Endothelial cell of umbilical vein (primary cell): ENCODE results near the gene COL20A1. TPM values are rescaled to one million over a fixed set of nuclear protein-coding genes. Genes with fewer than 3 reads are reported as not detected.

Source experiments
- BruUV-seq: library from RNA; stranded (reverse); fragments of 400-500 nt; replicated peaks from 2 replicates; lab custom pipeline; 2021; lab: Mats Ljungman, UMichigan
- CTCF ChIA-PET: fragments of 300-600, 350-600 bp; sonication (Branson Sonifier 250); formaldehyde crosslinking; loops from one replicate; lab custom pipeline; 2021; ENCODE audit warnings: antibody characterized with exemption, inconsistent platforms; lab: Charles Lee
- POLR2A ChIA-PET: fragments of 300-600, 350-600 bp; sonication (Branson Sonifier 250); formaldehyde crosslinking; loops from one replicate; lab custom pipeline; 2021; ENCODE audit warnings: antibody characterized with exemption, inconsistent platforms; lab: Charles Lee
- DNase-seq: peaks from one replicate; pipeline ENCODE4 v3.0.0-alpha.2; 2011; ENCODE audit warnings: low read depth, low spot score
- FAIRE-seq: peaks from 2 replicates; lab custom pipeline; 2011; peaks lifted over from hg19 to GRCh38; lab: Jason Lieb, UNC
- H2AFZ ChIP-seq: 2 replicates; pipeline ENCODE4 v1.6.0; 2012; ENCODE audit warnings: low read depth, low read length, control low read depth, inconsistent platforms
- H3K27ac ChIP-seq: 2 replicates; pipeline ENCODE4 v1.5.1; 2011; ENCODE audit warnings: low read depth, mild to moderate bottlenecking, control low read depth, low read length, moderate library complexity; ENCODE audit not compliant: insufficient read depth
- H3K27me3 ChIP-seq, 2 experiments: 2 replicates each; pipeline versions ENCODE4 v1.6.0 to v1.6.1; 2011; ENCODE audit warnings: low read length in 2 of 2, mixed read lengths in 1 of 2; ENCODE audit not compliant: control insufficient read depth in 2 of 2, insufficient read depth in 2 of 2
- H3K36me3 ChIP-seq, 2 experiments: 2 replicates in 1 of 2; 3 replicates in 1 of 2; pipeline ENCODE4 v1.5.1; 2011; ENCODE audit warnings: low read length in 2 of 2, mild to moderate bottlenecking in 1 of 2, moderate library complexity in 1 of 2; ENCODE audit not compliant: control insufficient read depth in 2 of 2, insufficient read depth in 2 of 2; ENCODE audit errors: extremely low read depth in 1 of 2
- H3K4me1 ChIP-seq: 3 replicates; pipeline ENCODE4 v1.5.1; 2011; ENCODE audit warnings: mild to moderate bottlenecking, low read length; ENCODE audit not compliant: control insufficient read depth, insufficient read depth; ENCODE audit errors: extremely low read depth
- H3K4me2 ChIP-seq: 2 replicates; pipeline ENCODE4 v1.6.1; 2011; ENCODE audit warnings: low read length, control low read depth, mixed read lengths; ENCODE audit not compliant: insufficient read depth
- H3K4me3 ChIP-seq, 3 experiments: fragments of 200-600 bp in 1 of 3; sonication (generic), shearing (Covaris generic) in 1 of 3; replicated peaks in 1 of 3; 2 replicates each; pipeline ENCODE4 v1.5.1; 2011 to 2016; ENCODE audit warnings: control low read depth in 3 of 3, low read length in 3 of 3, mild to moderate bottlenecking in 2 of 3, inconsistent platforms in 1 of 3, low read depth in 1 of 3, moderate library complexity in 1 of 3; ENCODE audit not compliant: insufficient read depth in 1 of 3
- H3K79me2 ChIP-seq: 2 replicates; pipeline ENCODE4 v1.6.0; 2012; ENCODE audit warnings: low read length, inconsistent platforms; ENCODE audit not compliant: control insufficient read depth, insufficient read depth
- H3K9ac ChIP-seq: replicated peaks from 2 replicates; pipeline ENCODE3; 2011; ENCODE audit warnings: low read length, control low read depth; ENCODE audit not compliant: insufficient read depth; ENCODE audit errors: extremely low read depth
- H3K9me1 ChIP-seq: replicated peaks from 3 replicates; pipeline ENCODE4 v1.6.0; 2011; ENCODE audit warnings: mild to moderate bottlenecking, low read length; ENCODE audit not compliant: control insufficient read depth, insufficient read depth; ENCODE audit errors: extremely low read depth
- H3K9me3 ChIP-seq: replicated peaks from 2 replicates; pipeline ENCODE4 v1.5.1; 2012; ENCODE audit warnings: low read length, inconsistent platforms; ENCODE audit not compliant: control insufficient read depth, insufficient read depth
- H4K20me1 ChIP-seq: replicated peaks from 2 replicates; pipeline ENCODE3; 2011; ENCODE audit warnings: mild to moderate bottlenecking, low read length; ENCODE audit not compliant: control insufficient read depth, insufficient read depth; ENCODE audit errors: extremely low read depth
- CTCF ChIP-seq, 2 donors: IDR thresholded peaks; 1 replicate in 1 of 2; 2 replicates in 1 of 2; pipeline ENCODE4 v1.5.1; 2011; ENCODE audit warnings: low read length in 2 of 2, mild to moderate bottlenecking in 2 of 2, moderate library complexity in 2 of 2, control low read depth in 1 of 2, inconsistent platforms in 1 of 2, low read depth in 1 of 2; ENCODE audit not compliant: insufficient read depth in 1 of 2; ENCODE audit errors: extremely low read depth in 1 of 2
- EZH2 ChIP-seq: IDR thresholded peaks from 2 replicates; pipeline ENCODE4 v1.6.1; 2012; ENCODE audit warnings: borderline replicate concordance, low read depth, mild to moderate bottlenecking, moderate library complexity, low read length, inconsistent platforms; ENCODE audit not compliant: severe bottlenecking
- FOS ChIP-seq: IDR thresholded peaks from 2 replicates; pipeline ENCODE4 v1.6.1; 2011; ENCODE audit warnings: mild to moderate bottlenecking, low read length, moderate library complexity, borderline replicate concordance; ENCODE audit not compliant: insufficient read depth
- GATA2 ChIP-seq: IDR thresholded peaks from 2 replicates; pipeline ENCODE4 v1.7.0; 2011; ENCODE audit warnings: low read depth, mild to moderate bottlenecking, moderate library complexity, mixed read lengths, low read length; ENCODE audit not compliant: insufficient read length, insufficient read depth
- JUN ChIP-seq: IDR thresholded peaks from 2 replicates; pipeline ENCODE4 v1.6.1; 2011; ENCODE audit warnings: borderline replicate concordance, low read depth; ENCODE audit not compliant: insufficient read length, insufficient read depth
- MAX ChIP-seq: IDR thresholded peaks from 2 replicates; pipeline ENCODE4 v1.6.1; 2011; ENCODE audit not compliant: insufficient read depth, insufficient read length
- MYC ChIP-seq: IDR thresholded peaks from one replicate; pipeline ENCODE4 v1.6.1; 2011; ENCODE audit warnings: mild to moderate bottlenecking, low read depth, low read length
- POLR2A ChIP-seq: IDR thresholded peaks from 2 replicates; pipeline ENCODE4 v1.6.1; 2012; ENCODE audit warnings: low read depth, mild to moderate bottlenecking, control low read depth, low read length
- POLR2AphosphoS5 ChIP-seq: IDR thresholded peaks from 2 replicates; pipeline ENCODE4 v1.6.1; 2012; ENCODE audit warnings: low read depth, mild to moderate bottlenecking, control low read depth, low read length, moderate library complexity; ENCODE audit not compliant: insufficient read depth
- dilution Hi-C: fragments of 300-500 bp; cut with MboI; formaldehyde crosslinking; loops from one replicate; pipeline ENCODE4 v1.15.0; 2019; ENCODE audit warnings: low sequenced_read_pairs; ENCODE audit not compliant: extremely low pct_ligation_motif_present
- intact Hi-C: fragments of 100-400 bp; cut with micrococcal nuclease; formaldehyde crosslinking; loops from one replicate; pipeline ENCODE4 v1.10.0; 2022
- polyA plus RNA-seq, 4 experiments: library from polyadenylated mRNA; depleted of rRNA in 3 of 4; stranded (reverse) in 3 of 4; unstranded in 1 of 4; fragments of >200 nt; gene quantifications; 2 replicates each; pipeline versions ENCODE4 v1.2.1 to v1.2.3, GENCODE V29; 2011 to 2012; ENCODE audit warnings: missing spikeins in 1 of 4
- total RNA-seq: library from RNA; stranded (reverse); gene quantifications from 2 replicates; pipeline ENCODE4 v1.2.3, GENCODE V29; 2021

The COL20A1 gene
- total and polyA plus RNA-seq, 2 donors (not counting 3 experiments of a cell fraction or from before 2014, with no cell fraction given) = not detected

GRCh38 chr20:63293871-63294535 lies 1.0 kb downstream of the COL20A1 start:
- FAIRE-seq (no peak), DNase-seq (no peak)
- Histone ChIP-seq H3K4me1 (no peaks in the 10 kb centered on the region), H3K4me3 (no peak overlapping the region), H3K27ac (no peak overlapping the region), H3K79me2 (no peaks in the 10 kb centered on the region), H3K9me3 (no peaks in the 10 kb centered on the region), H3K4me2 (no peak overlapping the region), H3K36me3 (no peaks in the 10 kb centered on the region), H4K20me1 (no peaks in the 10 kb centered on the region), H3K9me1 (no peaks in the 10 kb centered on the region), H3K9ac (no peak overlapping the region), H2AFZ (no peak overlapping the region), H3K27me3 (peaks cover 8 to 12% of the 10 kb centered on the region in 2 experiments)
- TF ChIP-seq FOS (no peak), MYC (no peak), GATA2 (no peak), JUN (no peak), POLR2AphosphoS5 (no peak), POLR2A (no peak), CTCF (IDR thresholded peaks at IDR 0.05; ENCODE audit: extremely low read depth in 1 of 2, insufficient read depth in 1 of 2, low read depth in 1 of 2, low read length in 2 of 2) (no peak), EZH2 (no peak), MAX (no peak)
- no TSS peak for BruUV-seq
- intact Hi-C loops = loop anchor here (5.0 kb wide), 1 partner anchor 72 kb away; no protein-coding TSS in a partner anchor
- CTCF ChIA-PET = interaction anchor here (1.5 to 7.8 kb wide), 3 partner anchors 16 to 87 kb away, joined by 4 to 45 read pairs (median 7); no protein-coding TSS in a partner anchor
- POLR2A ChIA-PET = no interaction called here
- dilution Hi-C loops = no loop called here
